ENCODE measurements around the gene MKRN2. TPM values are rescaled to one million over a fixed set of nuclear protein-coding genes. Genes with fewer than 3 reads are reported as not detected.

MKRN2 gene
- total RNA-seq, 1 donor from 2014 or later, result 23.4 TPM

GRCh38 chr3:12574661-12575060 lies 17.8 kb downstream of the MKRN2 start:
- intact Hi-C loops (cut with DNase I), result no loop called here
- Histone ChIP-seq H3K4me3 (no peak overlapping the region), H3K9me3 (no peaks in the 10 kb centered on the region), H3K27me3 (no peaks in the 10 kb centered on the region), H3K27ac (no peak overlapping the region), H3K4me1 (no peaks in the 10 kb centered on the region), H3K36me3 (peaks cover 98% of the 10 kb centered on the region)
- DNase-seq (no peak), ATAC-seq (no peak)
- TF ChIP-seq, protein P1, sequence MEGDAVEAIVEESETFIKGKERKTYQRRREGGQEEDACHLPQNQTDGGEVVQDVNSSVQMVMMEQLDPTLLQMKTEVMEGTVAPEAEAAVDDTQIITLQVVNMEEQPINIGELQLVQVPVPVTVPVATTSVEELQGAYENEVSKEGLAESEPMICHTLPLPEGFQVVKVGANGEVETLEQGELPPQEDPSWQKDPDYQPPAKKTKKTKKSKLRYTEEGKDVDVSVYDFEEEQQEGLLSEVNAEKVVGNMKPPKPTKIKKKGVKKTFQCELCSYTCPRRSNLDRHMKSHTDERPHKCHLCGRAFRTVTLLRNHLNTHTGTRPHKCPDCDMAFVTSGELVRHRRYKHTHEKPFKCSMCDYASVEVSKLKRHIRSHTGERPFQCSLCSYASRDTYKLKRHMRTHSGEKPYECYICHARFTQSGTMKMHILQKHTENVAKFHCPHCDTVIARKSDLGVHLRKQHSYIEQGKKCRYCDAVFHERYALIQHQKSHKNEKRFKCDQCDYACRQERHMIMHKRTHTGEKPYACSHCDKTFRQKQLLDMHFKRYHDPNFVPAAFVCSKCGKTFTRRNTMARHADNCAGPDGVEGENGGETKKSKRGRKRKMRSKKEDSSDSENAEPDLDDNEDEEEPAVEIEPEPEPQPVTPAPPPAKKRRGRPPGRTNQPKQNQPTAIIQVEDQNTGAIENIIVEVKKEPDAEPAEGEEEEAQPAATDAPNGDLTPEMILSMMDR (IDR thresholded peaks at IDR 0.05), result no peak

DNA sequence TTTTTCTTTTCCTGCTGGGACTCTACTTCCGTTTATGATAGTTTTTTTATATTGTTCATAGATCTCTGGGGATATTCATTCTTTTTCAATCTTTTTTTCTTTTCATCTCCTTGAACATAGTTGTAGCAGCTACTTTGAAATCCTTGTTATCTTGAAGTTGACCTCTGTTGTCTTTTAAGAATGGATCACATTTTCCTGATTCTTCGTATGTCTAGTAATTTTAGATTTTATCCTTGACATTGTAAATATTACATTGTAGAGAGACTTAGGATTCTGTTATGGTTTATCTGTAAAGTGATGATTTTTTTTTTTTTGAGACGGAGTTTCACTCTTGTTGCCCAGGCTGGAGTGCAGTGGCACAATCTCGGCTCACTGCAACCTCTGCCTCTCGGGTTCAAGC lies 20.5 kb downstream of the MKRN2 start:
- ATAC-seq (no peak), DNase-seq (no peak)
- Histone ChIP-seq H3K27me3 (no peaks in the 10 kb centered on the region), H3K27ac (no peak overlapping the region), H3K9me3 (no peaks in the 10 kb centered on the region), H3K4me3 (no peak overlapping the region), H3K4me1 (no peaks in the 10 kb centered on the region), H3K36me3 (peaks cover 90% of the 10 kb centered on the region)
- intact Hi-C loops (cut with DNase I), result no loop called here
- TF ChIP-seq, protein P1 (IDR thresholded peaks at IDR 0.05), result no peak

- Histone ChIP-seq H3K36me3 (peaks cover 90% of the 10 kb centered on the region), H3K27ac (no peak overlapping the region), H3K27me3 (no peaks in the 10 kb centered on the region), H3K4me3 (no peak overlapping the region), H3K4me1 (no peaks in the 10 kb centered on the region), H3K9me3 (no peaks in the 10 kb centered on the region)
- TF ChIP-seq, protein P1 (IDR thresholded peaks at IDR 0.05), result no peak
- ATAC-seq, result no peak
- intact Hi-C loops (cut with DNase I), result no loop called here
- no peak for DNase-seq
These were observed 21.9 kb downstream of the MKRN2 start for GRCh38 chr3:12578742-12579141.

DNA sequence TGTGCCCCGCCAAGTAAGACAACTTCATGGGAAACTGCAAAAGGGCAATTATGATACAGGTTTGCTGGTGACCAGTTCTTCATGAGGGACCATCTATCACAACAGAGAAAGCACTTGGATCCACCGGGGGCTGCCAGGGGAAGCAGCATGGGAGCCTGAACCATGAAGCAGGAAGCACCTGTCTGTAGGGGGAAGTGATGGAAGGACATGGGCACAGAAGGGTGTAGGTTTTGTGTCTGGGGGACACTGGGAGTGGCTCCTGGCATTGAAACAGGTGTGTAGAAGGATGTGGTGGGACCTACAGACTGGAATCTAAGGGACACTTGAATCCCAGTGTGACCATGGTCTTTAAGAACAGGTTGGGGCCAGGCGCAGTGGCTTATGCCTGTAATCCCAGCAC lies 22.6 kb downstream of the MKRN2 start:
- DNase-seq (no peak), ATAC-seq (no peak)
- TF ChIP-seq, protein P1 (IDR thresholded peaks at IDR 0.05), result no peak
- H3K27me3 ChIP-seq, result no peaks in the 10 kb centered on the region
- H3K9me3 ChIP-seq, result no peaks in the 10 kb centered on the region
- H3K4me3 ChIP-seq, result no peak overlapping the region
- no peaks in the 10 kb centered on the region for H3K4me1 ChIP-seq
- peak overlapping the region; percentile 51 for H3K27ac ChIP-seq
- H3K36me3 ChIP-seq, result peaks cover 90% of the 10 kb centered on the region
- intact Hi-C loops (cut with DNase I), result no loop called here

GRCh38 chr3:12579905-12580304 lies 23.0 kb downstream of the MKRN2 start:
- intact Hi-C loops (cut with DNase I), result no loop called here
- TF ChIP-seq, protein P1 (IDR thresholded peaks at IDR 0.05), result no peak
- H3K36me3 ChIP-seq, result peaks cover 90% of the 10 kb centered on the region
- no peak overlapping the region for H3K4me3 ChIP-seq
- DNase-seq (no peak), ATAC-seq (peak; percentile 55)
- no peaks in the 10 kb centered on the region for H3K9me3 ChIP-seq
- H3K27me3 ChIP-seq, result no peaks in the 10 kb centered on the region
- peak overlapping the region; percentile 51 for H3K27ac ChIP-seq
- H3K4me1 ChIP-seq, result no peaks in the 10 kb centered on the region

DNA sequence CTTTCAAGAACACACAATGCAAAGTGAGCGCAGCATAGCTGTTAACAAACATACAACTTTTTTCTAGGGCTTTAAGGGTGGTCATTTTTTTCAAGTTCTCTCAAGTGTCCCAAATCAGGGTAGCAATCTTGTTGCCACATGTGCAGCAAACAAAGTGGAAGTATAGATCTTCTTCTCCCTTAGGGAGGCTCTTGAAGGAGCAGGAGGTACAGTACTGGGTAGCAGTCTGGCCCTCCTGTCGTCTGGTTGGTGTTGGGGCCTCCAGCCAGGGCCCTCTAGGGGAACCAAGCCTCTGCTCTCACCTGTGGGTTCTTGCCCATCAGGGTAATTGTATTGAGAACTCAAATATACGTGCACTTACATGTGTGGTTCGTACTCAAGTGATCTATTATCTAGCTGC lies 25.8 kb downstream of the MKRN2 start:
- intact Hi-C loops (cut with DNase I), result no loop called here
- DNase-seq, result no peak
- TF ChIP-seq, protein P1 (IDR thresholded peaks at IDR 0.05), result no peak
- H3K27me3 ChIP-seq, result no peaks in the 10 kb centered on the region
- H3K36me3 ChIP-seq, result peaks cover 90% of the 10 kb centered on the region
- no peak overlapping the region for H3K4me3 ChIP-seq
- no peaks in the 10 kb centered on the region for H3K9me3 ChIP-seq
- no peak for ATAC-seq
- no peaks in the 10 kb centered on the region for H3K4me1 ChIP-seq
- H3K27ac ChIP-seq, result no peak overlapping the region
